ENCODE results near the gene LIPE. TPM values are rescaled to one million over a fixed set of nuclear protein-coding genes. Genes with fewer than 3 reads are reported as not detected.
A peak's percentile ranks its signal among the peaks of the same experiment; 100 is the strongest.

Gene LIPE
- total RNA-seq, 1 experiment from 2014 or later, result 21.7 TPM

GRCh38 chr19:42422092-42422900 is 4.9 kb downstream of the LIPE start:
- ChIA-PET POLR2A (interaction anchor here (1.1 to 1.4 kb wide), 3 partner anchors 18 to 120 kb away, joined by 4 to 16 read pairs (median 4); partner anchors contain the start of gene PAFAH1B3), CTCF (interaction anchor here (1.0 to 2.4 kb wide), 5 partner anchors 12 to 27 kb away, joined by 3 to 23 read pairs (median 10); no protein-coding TSS in a partner anchor)
- Mint-ChIP-seq H3K27me3 (ENCODE audit: insufficient read depth, unreplicated experiment) (no peaks in the 10 kb centered on the region), H3K4me1 (ENCODE audit: low read depth, unreplicated experiment) (peaks cover 15% of the 10 kb centered on the region), H3K9me3 (ENCODE audit: unreplicated experiment) (no peaks in the 10 kb centered on the region), H3K4me3 (ENCODE audit: unreplicated experiment) (peak overlapping the region; percentile 86), H3K36me3 (ENCODE audit: insufficient read depth, unreplicated experiment) (peaks cover 17% of the 10 kb centered on the region), H3K27ac (ENCODE audit: unreplicated experiment) (peak overlapping the region; percentile 28)
- no peaks in the 10 kb centered on the region for H3K36me3 ChIP-seq (ENCODE audit: control insufficient read depth, insufficient read depth, low read length)
- no peaks in the 10 kb centered on the region for H3K27me3 ChIP-seq (replicated peaks; ENCODE audit: control insufficient read depth, insufficient read depth, low read length)
- intact Hi-C loops (cut with micrococcal nuclease; ENCODE audit: unreplicated experiment), result no loop called here
- peak overlapping the region; percentile 81 for H3K4me3 ChIP-seq (ENCODE audit: low read depth, low read length)
- H3K9me3 ChIP-seq, result no peaks in the 10 kb centered on the region
- no peak for TF ChIP-seq CTCF (IDR thresholded peaks at IDR 0.05; ENCODE audit: insufficient read depth in 1 of 2, low read depth in 1 of 2, low read length in 1 of 2, severe bottlenecking in 1 of 2, unreplicated experiment in 1 of 2)
- no peak for DNase-seq
- peaks cover 14% of the 10 kb centered on the region for H3K4me1 ChIP-seq
- no TSS peak for BruUV-seq (replicated peaks)

- intact Hi-C loops (cut with micrococcal nuclease; ENCODE audit: unreplicated experiment), result no loop called here
- no peaks in the 10 kb centered on the region for H3K36me3 ChIP-seq (ENCODE audit: control insufficient read depth, insufficient read depth, low read length)
- no peaks in the 10 kb centered on the region for H3K9me3 ChIP-seq
- no peak overlapping the region for H3K27ac Mint-ChIP-seq (ENCODE audit: unreplicated experiment)
- H3K4me1 ChIP-seq, result peaks cover 14% of the 10 kb centered on the region
- H3K4me3 ChIP-seq (ENCODE audit: low read depth, low read length), result no peak overlapping the region
- H3K4me3 Mint-ChIP-seq (ENCODE audit: unreplicated experiment), result no peak overlapping the region
- H3K9me3 Mint-ChIP-seq (ENCODE audit: unreplicated experiment), result no peaks in the 10 kb centered on the region
- POLR2A ChIA-PET, result no interaction called here
- H3K27me3 ChIP-seq (replicated peaks; ENCODE audit: control insufficient read depth, insufficient read depth, low read length), result no peaks in the 10 kb centered on the region
- no peaks in the 10 kb centered on the region for H3K27me3 Mint-ChIP-seq (ENCODE audit: insufficient read depth, unreplicated experiment)
- peaks cover 17% of the 10 kb centered on the region for H3K36me3 Mint-ChIP-seq (ENCODE audit: insufficient read depth, unreplicated experiment)
- peaks cover 15% of the 10 kb centered on the region for H3K4me1 Mint-ChIP-seq (ENCODE audit: low read depth, unreplicated experiment)
- DNase-seq, result no peak
- CTCF ChIA-PET, result no interaction called here
- BruUV-seq (replicated peaks), result no TSS peak
- TF ChIP-seq CTCF (IDR thresholded peaks at IDR 0.05; ENCODE audit: insufficient read depth in 1 of 2, low read depth in 1 of 2, low read length in 1 of 2, severe bottlenecking in 1 of 2, unreplicated experiment in 1 of 2), result no peak
Observed at GRCh38 chr19:42421591-42422031, 5.6 kb downstream of the LIPE start.

- POLR2A ChIA-PET, result no interaction called here
- no peaks in the 10 kb centered on the region for H3K27me3 Mint-ChIP-seq (ENCODE audit: insufficient read depth, unreplicated experiment)
- no TSS peak for BruUV-seq (replicated peaks)
Observed at GRCh38 chr19:42421101-42421500, 6.1 kb downstream of the LIPE start.

More at GRCh38 chr19:42421101-42421500, 6.1 kb downstream of the LIPE start:
- CTCF ChIA-PET, result no interaction called here
- Histone ChIP-seq H3K36me3 (ENCODE audit: control insufficient read depth, insufficient read depth, low read length) (no peaks in the 10 kb centered on the region), H3K4me3 (ENCODE audit: low read depth, low read length) (no peak overlapping the region), H3K4me1 (peaks cover 14% of the 10 kb centered on the region), H3K27me3 (replicated peaks; ENCODE audit: control insufficient read depth, insufficient read depth, low read length) (no peaks in the 10 kb centered on the region), H3K9me3 (no peaks in the 10 kb centered on the region)
- Mint-ChIP-seq H3K36me3 (ENCODE audit: insufficient read depth, unreplicated experiment) (peaks cover 17% of the 10 kb centered on the region), H3K9me3 (ENCODE audit: unreplicated experiment) (no peaks in the 10 kb centered on the region), H3K4me3 (ENCODE audit: unreplicated experiment) (no peak overlapping the region), H3K4me1 (ENCODE audit: low read depth, unreplicated experiment) (peaks cover 15% of the 10 kb centered on the region), H3K27ac (ENCODE audit: unreplicated experiment) (no peak overlapping the region)
- intact Hi-C loops (cut with micrococcal nuclease; ENCODE audit: unreplicated experiment), result no loop called here
- no peak for DNase-seq
- TF ChIP-seq CTCF (IDR thresholded peaks at IDR 0.05; ENCODE audit: insufficient read depth in 1 of 2, low read depth in 1 of 2, low read length in 1 of 2, severe bottlenecking in 1 of 2, unreplicated experiment in 1 of 2), result no peak
